Aorta (tissue), 5 donors: ENCODE measurements around the gene HMOX2. TPM values are rescaled to one million over a fixed set of nuclear protein-coding genes. Genes with fewer than 3 reads are reported as not detected.
A peak's percentile ranks its signal among the peaks of the same experiment; 100 is the strongest.

Source experiments
- ATAC-seq: fragments of 200-7000 bp; cut with Tn5 transposase; one replicate; pipeline ENCODE4 v1.9.1; 2022; ENCODE audit warnings: moderate library complexity; ENCODE audit not compliant: low FRiP score
- DNase-seq, 2 donors: peaks; one replicate each; pipeline ENCODE4 v3.0.0-alpha.2; 2020
- H3K27ac ChIP-seq, 2 donors: one replicate each; pipeline ENCODE4 v1.5.1; 2013; ENCODE audit warnings: low read length in 2 of 2, mild to moderate bottlenecking in 2 of 2, moderate library complexity in 2 of 2, control low read depth in 1 of 2, inconsistent platforms in 1 of 2, low read depth in 1 of 2
- H3K27me3 ChIP-seq, 2 donors: one replicate each; pipeline ENCODE4 v1.6.1; 2013; ENCODE audit warnings: control low read depth in 1 of 2, low read length in 1 of 2, mild to moderate bottlenecking in 1 of 2, moderate library complexity in 1 of 2; ENCODE audit not compliant: insufficient read depth in 2 of 2, control insufficient read depth in 1 of 2
- H3K36me3 ChIP-seq, 2 donors: one replicate each; pipeline ENCODE4 v1.6.1; 2013; ENCODE audit warnings: control low read depth in 1 of 2, low read length in 1 of 2, mild to moderate bottlenecking in 1 of 2; ENCODE audit not compliant: insufficient read depth in 2 of 2, control insufficient read depth in 1 of 2
- H3K4me1 ChIP-seq, 2 donors: one replicate each; pipeline ENCODE4 v1.6.1; 2013; ENCODE audit warnings: low read length in 2 of 2, control low read depth in 1 of 2, mild to moderate bottlenecking in 1 of 2, moderate library complexity in 1 of 2; ENCODE audit not compliant: insufficient read depth in 2 of 2, control insufficient read depth in 1 of 2
- H3K4me3 ChIP-seq, 2 donors: one replicate each; pipeline ENCODE4 v1.5.1; 2013; ENCODE audit warnings: low read length in 2 of 2, control low read depth in 1 of 2, mild to moderate bottlenecking in 1 of 2
- H3K9me3 ChIP-seq: one replicate; pipeline ENCODE4 v1.6.1; 2013; ENCODE audit warnings: mild to moderate bottlenecking, low read length; ENCODE audit not compliant: control insufficient read depth
- WGBS, 2 donors: extraction: QIAGEN DNeasy Blood & Tissue Kit; methylation state at CpG; one replicate each; pipeline ENCODE4 v1.1.7; 2013; 5-methylcytosine and 5-hydroxymethylcytosine counted together
- intact Hi-C, 2 donors: fragments of 100-400 bp; cut with DNase I; formaldehyde crosslinking; loops; one replicate each; pipeline versions ENCODE4 v1.14.2 to v1.15.0; 2022
- polyA plus RNA-seq, 2 donors: library from polyadenylated mRNA; stranded (reverse); fragments of 200-250 nt; gene quantifications; one replicate each; pipeline ENCODE4 v1.2.3, GENCODE V29; 2013
- total RNA-seq, 2 donors: library from RNA; stranded (reverse); fragmentation: NEBNext Ultra II Directional; extraction: Animal tissue kit (Norgen Biotek cat#: 25700); gene quantifications; one replicate each; pipeline ENCODE4 v1.2.1, GENCODE V29; 2021
- donor health status: healthy with polysubstance abuse.
- donor health status: Bipolar disorder and iron deficiency.
- donor health status: DM: no; HTN: no; CAD: no.
- donor health status: DM: no; HTN: no; CAD: no.
- donor health status: DM: yes; HTN: yes; CAD: no.

Gene HMOX2
- total and polyA plus RNA-seq, 4 donors = 24.3 to 33.6 (median 26.8) TPM

- H3K4me1 ChIP-seq = no peaks in the 10 kb centered on the region
- ATAC-seq = peak; percentile 69
- DNase-seq = peak; percentile 12 to 22
- H3K4me3 ChIP-seq = peak overlapping the region; percentile 9 to 44
- peak overlapping the region; percentile 68 to 88 for H3K27ac ChIP-seq
- no peaks in the 10 kb centered on the region for H3K36me3 ChIP-seq
- 3 to 5% methylated on average over 5 of the region's 5 CpGs for WGBS, 2 donors
- intact Hi-C loops = loop anchor here in 1 of 2 donors (10.0 kb wide), 2 partner anchors 114 to 454 kb away; partner anchors contain the start of genes SEC14L5 and UBALD1
- H3K27me3 ChIP-seq = no peaks in the 10 kb centered on the region
- no peaks in the 10 kb centered on the region for H3K9me3 ChIP-seq
Measured at GRCh38 chr16:4501071-4501478, 24.9 kb downstream of the HMOX2 start.

DNA sequence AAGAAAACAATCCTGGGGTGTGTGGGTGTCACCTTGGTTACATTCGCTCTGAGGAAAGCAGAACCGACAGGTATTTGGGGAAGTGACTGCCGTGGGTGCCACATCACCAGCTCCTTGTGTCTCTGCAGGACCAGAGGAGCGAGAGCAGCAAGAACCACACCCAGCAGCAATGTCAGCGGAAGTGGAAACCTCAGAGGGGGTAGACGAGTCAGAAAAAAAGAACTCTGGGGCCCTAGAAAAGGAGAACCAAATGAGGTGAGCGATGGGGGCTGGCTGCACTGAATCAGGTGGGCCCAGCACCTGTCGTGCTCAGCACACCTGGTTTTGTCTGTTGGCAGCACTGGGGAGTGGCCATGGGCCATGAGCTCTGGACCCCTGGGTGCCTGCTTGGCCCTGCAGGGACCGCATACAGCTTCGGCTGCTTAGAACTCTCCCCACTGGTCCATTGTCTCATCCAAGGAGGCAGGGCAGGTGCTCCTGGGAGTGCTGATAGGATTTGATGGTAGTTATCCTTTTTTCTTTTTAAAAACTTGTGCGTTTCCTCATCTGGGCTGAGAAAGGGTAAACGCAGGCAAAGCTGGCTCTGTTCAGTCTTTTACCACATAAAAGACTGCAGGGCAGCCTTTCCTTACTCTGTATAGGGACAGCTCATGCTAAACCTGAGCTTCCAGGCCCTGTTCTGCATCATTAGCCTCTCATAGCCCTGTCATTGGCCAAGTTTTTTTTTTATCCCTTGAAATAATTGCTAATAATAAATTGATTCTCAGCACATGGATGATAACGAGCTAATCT lies 29.4 kb downstream of the HMOX2 start:
- Histone ChIP-seq H3K36me3 (peaks cover 0 to 4% of the 10 kb centered on the region in 2 donors), H3K4me3 (no peak overlapping the region), H3K9me3 (no peaks in the 10 kb centered on the region), H3K27me3 (no peaks in the 10 kb centered on the region), H3K27ac (no peak overlapping the region), H3K4me1 (no peaks in the 10 kb centered on the region)
- WGBS, 2 donors = 83 to 86% methylated on average over 13 of the region's 13 CpGs
- DNase-seq (peak; percentile 59 to 61), ATAC-seq (no peak)
- intact Hi-C loops = loop anchor here (2.0 to 10.0 kb wide), 3 partner anchors 43 to 449 kb away; partner anchors contain the start of genes SEC14L5 (in 1 of the 2) and UBALD1 (in 1 of the 2)

GRCh38 chr16:4506450-4506849 lies 30.3 kb downstream of the HMOX2 start:
- H3K9me3 ChIP-seq = no peaks in the 10 kb centered on the region
- intact Hi-C loops = loop anchor here (2.0 to 10.0 kb wide), 3 partner anchors 42 to 448 kb away; partner anchors contain the start of genes SEC14L5 (in 1 of the 2) and UBALD1 (in 1 of the 2)
- no peaks in the 10 kb centered on the region for H3K27me3 ChIP-seq
- H3K4me1 ChIP-seq = no peaks in the 10 kb centered on the region
- H3K27ac ChIP-seq = no peak overlapping the region
- H3K4me3 ChIP-seq = no peak overlapping the region
- DNase-seq (peak in 1 of 2 donors; percentile 67), ATAC-seq (peak; percentile 75)
- peaks cover 0 to 4% of the 10 kb centered on the region in 2 donors for H3K36me3 ChIP-seq
- WGBS, 2 donors = 1 to 3% methylated on average over 3 of the region's 3 CpGs

- intact Hi-C loops = loop anchor here (2.0 to 10.0 kb wide), 3 partner anchors 41 to 447 kb away; partner anchors contain the start of genes SEC14L5 (in 1 of the 2) and UBALD1 (in 1 of the 2)
- Histone ChIP-seq H3K4me1 (no peaks in the 10 kb centered on the region), H3K27ac (no peak overlapping the region), H3K9me3 (no peaks in the 10 kb centered on the region), H3K4me3 (no peak overlapping the region), H3K36me3 (peaks cover 0 to 4% of the 10 kb centered on the region in 2 donors), H3K27me3 (no peaks in the 10 kb centered on the region)
- ATAC-seq = no peak
- DNase-seq = peak in 1 of 2 donors; percentile 37
- WGBS, 2 donors = 91 to 92% methylated on average over 17 of the region's 17 CpGs
Measured at GRCh38 chr16:4507588-4508345, 31.6 kb downstream of the HMOX2 start.

DNA sequence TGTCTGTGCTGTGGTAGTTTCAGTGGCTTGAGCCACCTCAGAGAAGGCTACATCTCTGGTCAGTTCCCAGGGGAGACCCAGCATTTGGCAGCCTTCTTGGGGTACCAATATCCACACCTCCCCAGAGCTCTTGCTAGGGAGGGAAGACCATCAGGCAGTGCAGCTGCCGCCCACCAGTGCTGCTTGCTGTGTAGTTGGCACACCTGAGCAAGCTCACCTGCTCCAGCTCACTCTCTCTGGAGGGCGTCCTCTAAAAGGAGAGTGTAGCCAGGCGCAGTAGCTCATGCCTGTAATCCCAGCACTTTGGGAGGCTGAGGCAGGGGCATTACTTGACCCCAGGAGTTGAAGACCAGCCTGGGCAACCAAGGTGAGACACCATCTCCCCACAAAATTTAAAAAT lies 32.6 kb downstream of the HMOX2 start:
- Histone ChIP-seq H3K27ac (no peak overlapping the region), H3K27me3 (no peaks in the 10 kb centered on the region), H3K4me1 (no peaks in the 10 kb centered on the region), H3K36me3 (peaks cover 0 to 4% of the 10 kb centered on the region in 2 donors), H3K4me3 (no peak overlapping the region), H3K9me3 (no peaks in the 10 kb centered on the region)
- WGBS, 2 donors = 94 to 97% methylated on average over 3 of the region's 3 CpGs
- ATAC-seq (no peak), DNase-seq (peak; percentile 23 to 66)
- intact Hi-C loops = loop anchor here in 1 of 2 donors (10.0 kb wide), 2 partner anchors 106 to 446 kb away; partner anchors contain the start of genes SEC14L5 and UBALD1

DNA sequence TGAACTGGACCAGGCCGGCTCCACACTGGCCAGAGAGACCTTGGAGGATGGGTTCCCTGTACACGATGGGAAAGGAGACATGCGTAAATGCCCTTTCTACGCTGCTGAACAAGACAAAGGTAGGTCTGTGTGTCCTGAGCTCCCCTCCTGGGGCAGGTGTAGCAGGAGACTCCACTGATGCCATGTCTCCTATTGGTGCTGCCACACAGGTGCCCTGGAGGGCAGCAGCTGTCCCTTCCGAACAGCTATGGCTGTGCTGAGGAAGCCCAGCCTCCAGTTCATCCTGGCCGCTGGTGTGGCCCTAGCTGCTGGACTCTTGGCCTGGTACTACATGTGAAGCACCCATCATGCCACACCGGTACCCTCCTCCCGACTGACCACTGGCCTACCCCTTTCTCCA lies 33.2 kb downstream of the HMOX2 start:
- Histone ChIP-seq H3K9me3 (no peaks in the 10 kb centered on the region), H3K36me3 (peaks cover 0 to 4% of the 10 kb centered on the region in 2 donors), H3K4me3 (no peak overlapping the region), H3K4me1 (no peaks in the 10 kb centered on the region), H3K27me3 (no peaks in the 10 kb centered on the region), H3K27ac (no peak overlapping the region)
- ATAC-seq (no peak), DNase-seq (peak; percentile 29 to 57)
- 86% methylated on average over 8 of the region's 8 CpGs for WGBS, 2 donors
- intact Hi-C loops = loop anchor here in 1 of 2 donors (10.0 kb wide), 2 partner anchors 105 to 445 kb away; partner anchors contain the start of genes SEC14L5 and UBALD1

DNA sequence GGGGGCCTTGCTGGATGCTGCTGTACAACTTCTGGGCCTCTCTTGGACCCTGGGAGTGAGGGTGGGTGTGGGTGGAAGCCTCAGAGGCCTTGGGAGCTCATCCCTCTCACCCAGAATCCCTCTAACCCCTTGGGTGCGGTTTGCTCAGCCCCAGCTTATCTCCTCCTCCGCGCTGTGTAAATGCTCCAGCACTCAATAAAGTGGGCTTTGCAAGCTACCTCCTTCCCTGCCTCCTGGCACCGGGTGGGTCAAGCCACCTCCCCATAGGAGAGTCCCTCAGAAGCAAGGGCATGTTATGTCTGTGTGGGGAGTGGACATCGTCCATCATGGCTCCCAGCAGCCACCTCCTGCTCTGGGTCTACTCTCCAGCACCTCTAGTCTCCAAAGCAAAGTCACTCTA lies 33.9 kb downstream of the HMOX2 start:
- intact Hi-C loops = no loop called here
- 70 to 81% methylated on average over 5 of the region's 5 CpGs for WGBS, 2 donors
- Histone ChIP-seq H3K36me3 (peaks cover 0 to 4% of the 10 kb centered on the region in 2 donors), H3K27me3 (no peaks in the 10 kb centered on the region), H3K4me3 (no peak overlapping the region), H3K9me3 (no peaks in the 10 kb centered on the region), H3K27ac (no peak overlapping the region), H3K4me1 (no peaks in the 10 kb centered on the region)
- ATAC-seq (no peak), DNase-seq (peak; percentile 24 to 53)

- 67 to 72% methylated on average over 14 of the region's 14 CpGs for WGBS, 2 donors
- no peak overlapping the region for H3K4me3 ChIP-seq
- H3K27ac ChIP-seq = no peak overlapping the region
- ATAC-seq (no peak), DNase-seq (peak; percentile 29 to 59)
- intact Hi-C loops = no loop called here
- H3K27me3 ChIP-seq = no peaks in the 10 kb centered on the region
- H3K9me3 ChIP-seq = no peaks in the 10 kb centered on the region
- peaks cover 0 to 4% of the 10 kb centered on the region in 2 donors for H3K36me3 ChIP-seq
- H3K4me1 ChIP-seq = no peaks in the 10 kb centered on the region
Measured at GRCh38 chr16:4510747-4511426, 34.7 kb downstream of the HMOX2 start.
